GM21447 (cell line): ENCODE measurements around the gene TAX1BP1.
"Not testable (repeated sequence)": the region's sequence is repeated elsewhere in the genome, so short reads cannot be mapped to it uniquely, and the experiment has no call there.

Experiments used
- ATAC-seq: cut with Tn5 transposase; IDR thresholded peaks from one replicate; pipeline ENCODE4 v1.9.1; 2021; ENCODE audit not compliant: unreplicated experiment

The TAX1BP1 gene

GRCh38 chr7:27842094-27842692 is 102.2 kb downstream of the TAX1BP1 start:
- no peak for ATAC-seq

- ATAC-seq: no peak
These were observed 102.9 kb downstream of the TAX1BP1 start for GRCh38 chr7:27842851-27843250.

- ATAC-seq: no peak
These were observed 103.8 kb downstream of the TAX1BP1 start for GRCh38 chr7:27843584-27844305.

- no peak for ATAC-seq
These were observed 106.4 kb downstream of the TAX1BP1 start for GRCh38 chr7:27846388-27846787.

- no peak for ATAC-seq
These were observed 110.6 kb downstream of the TAX1BP1 start for GRCh38 chr7:27850531-27850930.

- not testable (repeated sequence) for ATAC-seq
These were observed 116.9 kb downstream of the TAX1BP1 start for GRCh38 chr7:27856703-27857485.

- ATAC-seq: no peak
These were observed 120.8 kb downstream of the TAX1BP1 start for GRCh38 chr7:27860800-27861199.

GRCh38 chr7:27861747-27862146 is 121.8 kb downstream of the TAX1BP1 start:
- no peak for ATAC-seq

- ATAC-seq: no peak
These were observed 123.9 kb downstream of the TAX1BP1 start for GRCh38 chr7:27863880-27864279.

GRCh38 chr7:27866256-27866655 is 126.3 kb downstream of the TAX1BP1 start:
- ATAC-seq: no peak

- no peak for ATAC-seq
These were observed 127.1 kb downstream of the TAX1BP1 start for GRCh38 chr7:27866828-27867672.

GRCh38 chr7:27868131-27868550 is 128.2 kb downstream of the TAX1BP1 start:
- ATAC-seq: no peak

GRCh38 chr7:27869056-27869455 is 129.1 kb downstream of the TAX1BP1 start:
- ATAC-seq: no peak

GRCh38 chr7:27870595-27870994 is 130.6 kb downstream of the TAX1BP1 start:
- ATAC-seq: no peak

- ATAC-seq: no peak
These were observed 131.1 kb downstream of the TAX1BP1 start for GRCh38 chr7:27871086-27871485.

- no peak for ATAC-seq
These were observed 131.9 kb downstream of the TAX1BP1 start for GRCh38 chr7:27871866-27872265.

GRCh38 chr7:27872356-27873275 is 132.7 kb downstream of the TAX1BP1 start:
- ATAC-seq: no peak

GRCh38 chr7:27873981-27874957 is 134.3 kb downstream of the TAX1BP1 start:
- no peak for ATAC-seq

- ATAC-seq: no peak
These were observed 135.1 kb downstream of the TAX1BP1 start for GRCh38 chr7:27875061-27875460.
